IMR-90 (cell line): Measurements from ENCODE around the gene ARHGAP31. TPM values are rescaled to one million over a fixed set of nuclear protein-coding genes. Genes with fewer than 3 reads are reported as not detected.

Experiments used
- ATAC-seq: fragments of 200-7000 bp; cut with Tn5 transposase; 2 replicates; pipeline ENCODE4 v1.9.1; 2020; ENCODE audit warnings: low read depth, mild to moderate bottlenecking, moderate library complexity
- BruUV-seq: library from RNA; stranded (reverse); fragments of 400-500 nt; replicated peaks from 2 replicates; lab custom pipeline; 2021; lab: Mats Ljungman, UMichigan
- CTCF ChIA-PET: fragments of 300-600 bp; formaldehyde crosslinking; extraction: SDS; loops from one replicate; lab custom pipeline; 2021; ENCODE audit warnings: antibody characterized with exemption; lab: Yijun Ruan, JAX
- POLR2A ChIA-PET: fragments of 300-600 bp; sonication (Branson Sonifier 250); formaldehyde crosslinking; loops from one replicate; lab custom pipeline; 2022; ENCODE audit warnings: antibody characterized with exemption; ENCODE audit not compliant: unreplicated experiment; lab: Charles Lee
- DNase-seq: peaks from one replicate; pipeline ENCODE4 v3.0.0; 2013
- H2AFZ ChIP-seq: replicated peaks from 2 replicates; pipeline ENCODE3; 2013; ENCODE audit warnings: low read length, mild to moderate bottlenecking; ENCODE audit not compliant: poor library complexity
- H2AK5ac ChIP-seq: 2 replicates; pipeline ENCODE4 v1.6.1; 2013; ENCODE audit warnings: low read depth, low read length, inconsistent platforms
- H2AK9ac ChIP-seq: replicated peaks from 2 replicates; pipeline ENCODE3; 2013; ENCODE audit warnings: mild to moderate bottlenecking, low read depth, low read length, moderate library complexity; ENCODE audit not compliant: poor library complexity
- H2BK120ac ChIP-seq: 2 replicates; pipeline ENCODE4 v1.6.1; 2013; ENCODE audit warnings: low read depth, low read length, inconsistent platforms
- H2BK15ac ChIP-seq: 3 replicates; pipeline ENCODE4 v1.6.1; 2013; ENCODE audit warnings: low read depth, low read length, inconsistent platforms
- H2BK20ac ChIP-seq: 2 replicates; pipeline ENCODE4 v1.6.1; 2013; ENCODE audit warnings: low read depth, mild to moderate bottlenecking, inconsistent platforms, low read length, moderate library complexity
- H2BK5ac ChIP-seq: 2 replicates; pipeline ENCODE4 v1.6.1; 2013; ENCODE audit warnings: mild to moderate bottlenecking, low read depth, low read length, inconsistent platforms; ENCODE audit not compliant: poor library complexity, severe bottlenecking
- H3K14ac ChIP-seq: replicated peaks from 2 replicates; pipeline ENCODE4 v1.6.1; 2013; ENCODE audit warnings: low read depth, low read length, inconsistent platforms
- H3K18ac ChIP-seq: 2 replicates; pipeline ENCODE4 v1.6.1; 2013; ENCODE audit warnings: low read depth, low read length, control low read depth
- H3K23ac ChIP-seq: 2 replicates; pipeline ENCODE4 v1.6.1; 2013; ENCODE audit warnings: low read depth, low read length, inconsistent platforms
- H3K27ac ChIP-seq: 2 replicates; pipeline ENCODE4 v1.5.1; 2013; ENCODE audit warnings: mild to moderate bottlenecking, control low read depth, low read length; ENCODE audit not compliant: insufficient read depth
- H3K27me3 ChIP-seq: 2 replicates; pipeline ENCODE4 v1.6.1; 2013; ENCODE audit warnings: low read length; ENCODE audit not compliant: control insufficient read depth, insufficient read depth
- H3K36me3 ChIP-seq: 2 replicates; pipeline ENCODE4 v1.6.1; 2013; ENCODE audit warnings: low read length, mixed read lengths; ENCODE audit not compliant: control insufficient read depth, insufficient read depth
- H3K4ac ChIP-seq: 2 replicates; pipeline ENCODE4 v1.6.1; 2013; ENCODE audit warnings: low read depth, low read length, inconsistent platforms
- H3K4me1 ChIP-seq: 2 replicates; pipeline ENCODE4 v1.6.1; 2013; ENCODE audit warnings: low read length, mixed read lengths; ENCODE audit not compliant: control insufficient read depth, insufficient read depth
- H3K4me2 ChIP-seq: 2 replicates; pipeline ENCODE4 v1.6.1; 2013; ENCODE audit warnings: low read depth, mild to moderate bottlenecking, control low read depth, low read length, moderate library complexity
- H3K4me3 ChIP-seq: 2 replicates; pipeline ENCODE4 v1.5.1; 2013; ENCODE audit warnings: low read depth, mild to moderate bottlenecking, control low read depth, low read length, moderate library complexity; ENCODE audit not compliant: insufficient read depth
- H3K56ac ChIP-seq: 2 replicates; pipeline ENCODE4 v1.6.1; 2013; ENCODE audit warnings: low read length, inconsistent platforms; ENCODE audit not compliant: insufficient read depth; ENCODE audit errors: extremely low read depth
- H3K79me1 ChIP-seq, 2 experiments: 2 replicates each; pipeline ENCODE4 v1.6.1; 2013; ENCODE audit warnings: low read length in 2 of 2, inconsistent platforms in 1 of 2, low read depth in 1 of 2
- H3K9ac ChIP-seq: 2 replicates; pipeline ENCODE4 v1.6.1; 2013; ENCODE audit warnings: low read depth, low read length, control low read depth
- H3K9me1 ChIP-seq: 2 replicates; pipeline ENCODE4 v1.6.1; 2013; ENCODE audit warnings: low read length, inconsistent platforms; ENCODE audit not compliant: insufficient read depth
- H3K9me3 ChIP-seq: 2 replicates; pipeline ENCODE4 v1.6.1; 2013; ENCODE audit warnings: low read length; ENCODE audit not compliant: control insufficient read depth, insufficient read depth
- H4K20me1 ChIP-seq: 2 replicates; pipeline ENCODE4 v1.6.1; 2013; ENCODE audit warnings: low read length, inconsistent platforms; ENCODE audit not compliant: insufficient read depth
- H4K5ac ChIP-seq: 2 replicates; pipeline ENCODE4 v1.6.1; 2013; ENCODE audit warnings: mild to moderate bottlenecking, low read depth, low read length, control low read depth
- H4K8ac ChIP-seq, 2 experiments: 2 replicates each; pipeline ENCODE4 v1.6.1; 2013; ENCODE audit warnings: low read depth in 2 of 2, low read length in 2 of 2, control low read depth in 1 of 2, inconsistent platforms in 1 of 2
- H4K91ac ChIP-seq: 2 replicates; pipeline ENCODE4 v1.6.1; 2013; ENCODE audit warnings: low read depth, low read length, inconsistent platforms; ENCODE audit not compliant: insufficient read depth
- BHLHE40 ChIP-seq: fragments of 150-350 bp; IDR thresholded peaks from 2 replicates; pipeline ENCODE4 v1.6.1; 2016; ENCODE audit warnings: mild to moderate bottlenecking, low read depth, low read length
- CEBPB ChIP-seq: IDR thresholded peaks from 2 replicates; pipeline ENCODE4 v1.6.1; 2012; ENCODE audit warnings: low read depth, low read length, improper control_type of control experiment
- CHD1 ChIP-seq: IDR thresholded peaks from 2 replicates; pipeline ENCODE4 v1.6.1; 2012; ENCODE audit warnings: low read depth, low read length, improper control_type of control experiment
- ELK1 ChIP-seq: fragments of 150-350 bp; IDR thresholded peaks from 2 replicates; pipeline ENCODE4 v1.6.1; 2016; ENCODE audit warnings: low read depth, mild to moderate bottlenecking, low read length, moderate library complexity, borderline replicate concordance
- FOS ChIP-seq: fragments of 150-350 bp; IDR thresholded peaks from 2 replicates; pipeline ENCODE4 v1.6.1; 2016; ENCODE audit warnings: low read depth, low read length
- MAFK ChIP-seq: IDR thresholded peaks from 2 replicates; pipeline ENCODE4 v1.6.1; 2012; ENCODE audit warnings: low read depth, low read length, improper control_type of control experiment
- MAZ ChIP-seq: IDR thresholded peaks from 2 replicates; pipeline ENCODE4 v1.6.1; 2012; ENCODE audit warnings: low read depth, mild to moderate bottlenecking, low read length, improper control_type of control experiment, moderate library complexity, borderline replicate concordance
- NFE2L2 ChIP-seq: fragments of 150-350 bp; IDR thresholded peaks from 2 replicates; pipeline ENCODE4 v1.6.1; 2016; ENCODE audit warnings: low read depth, mild to moderate bottlenecking, low read length
- POLR2A ChIP-seq: IDR thresholded peaks from 2 replicates; pipeline ENCODE4 v1.6.1; 2012; ENCODE audit warnings: mild to moderate bottlenecking, low read depth, low read length
- RAD21 ChIP-seq: IDR thresholded peaks from 2 replicates; pipeline ENCODE4 v1.6.1; 2012; ENCODE audit warnings: low read length, improper control_type of control experiment
- RCOR1 ChIP-seq: IDR thresholded peaks from 2 replicates; pipeline ENCODE4 v1.6.1; 2012; ENCODE audit warnings: mild to moderate bottlenecking, low read length, improper control_type of control experiment; ENCODE audit not compliant: insufficient replicate concordance
- RFX5 ChIP-seq: IDR thresholded peaks from 2 replicates; pipeline ENCODE4 v1.8.0; 2012; ENCODE audit warnings: low read depth, mild to moderate bottlenecking, low read length, moderate library complexity
- SMC3 ChIP-seq: fragments of 150-350 bp; IDR thresholded peaks from 2 replicates; pipeline ENCODE4 v1.6.1; 2016; ENCODE audit warnings: low read depth, mild to moderate bottlenecking, antibody characterized with exemption, low read length, moderate library complexity
- WGBS, 2 experiments: methylation state at CpG; one replicate each; pipeline versions ENCODE4 v1.1.5 to v1.1.7; 2013; ENCODE audit warnings: missing lambda C conversion rate in 2 of 2; ENCODE audit not compliant: insufficient read length in 1 of 2; ENCODE audit errors: extremely low coverage in 2 of 2; 5-methylcytosine and 5-hydroxymethylcytosine counted together
- dilution Hi-C: fragments of 300-500 bp; cut with HindIII; formaldehyde crosslinking; loops from one replicate; pipeline ENCODE4 v1.14.3; 2018; ENCODE audit warnings: low sequenced_read_pairs; ENCODE audit not compliant: unreplicated experiment
- in situ Hi-C: fragments of 300-500 bp; cut with MboI; formaldehyde crosslinking; loops from 3 replicates; pipeline ENCODE4 v1.14.3; 2019; ENCODE audit warnings: low sequenced_read_pairs, inconsistent platforms, mixed read lengths
- intact Hi-C: fragments of 100-400 bp; cut with micrococcal nuclease; formaldehyde crosslinking; loops from 2 replicates; pipeline ENCODE4 v1.10.0; 2022
- polyA plus RNA-seq, 3 experiments: library from polyadenylated mRNA; depleted of rRNA; stranded (reverse); fragments of >200 nt; gene quantifications; 2 replicates each; pipeline ENCODE4 v1.2.3, GENCODE V29; 2012; ENCODE audit warnings: low replicate concordance in 1 of 3
- total RNA-seq: library from RNA; depleted of rRNA; stranded (reverse); fragments of >200 nt; gene quantifications from 2 replicates; pipeline ENCODE4 v1.2.3, GENCODE V29; 2012
- TF ChIP-seq, protein P1 (sequence below): conservative IDR thresholded peaks from 2 replicates; pipeline ENCODE4 v1.5.1; 2012; ENCODE audit warnings: mild to moderate bottlenecking, low read depth, low read length, improper control_type of control experiment
- TF ChIP-seq, protein P2 (sequence below): fragments of 150-350 bp; IDR thresholded peaks from 2 replicates; pipeline ENCODE4 v1.6.1; 2017; ENCODE audit warnings: mild to moderate bottlenecking, antibody characterized with exemption, low read length, low read depth

ARHGAP31 gene
- total and polyA plus RNA-seq, 2 of the 4 experiments (the other 2 are of a cell fraction) = 6.6 to 7.7 TPM

- H3K14ac ChIP-seq = no peak overlapping the region
- POLR2A ChIA-PET = no interaction called here
- H4K8ac ChIP-seq = no peak overlapping the region
- dilution Hi-C loops (no loop called here), in situ Hi-C loops (no loop called here), intact Hi-C loops (no loop called here)
- H3K4me2 ChIP-seq = no peak overlapping the region
- no peak overlapping the region for H2BK5ac ChIP-seq
- ATAC-seq = no peak
- no TSS peak for BruUV-seq
- H2BK15ac ChIP-seq = no peak overlapping the region
- DNase-seq = no peak
- no peak overlapping the region for H3K4me3 ChIP-seq
- H3K9ac ChIP-seq = no peak overlapping the region
- H3K27me3 ChIP-seq = no peaks in the 10 kb centered on the region
- H3K18ac ChIP-seq = no peak overlapping the region
- peaks cover 10% of the 10 kb centered on the region for H3K4me1 ChIP-seq
- no peak overlapping the region for H2AK9ac ChIP-seq
- CTCF ChIA-PET = no interaction called here
- H3K23ac ChIP-seq = no peak overlapping the region
- peaks cover 14% of the 10 kb centered on the region; the same call in 1 of the 2 replicates for H3K9me1 ChIP-seq
- no peak overlapping the region for H2BK20ac ChIP-seq
- H2BK120ac ChIP-seq = no peak overlapping the region
- WGBS, 2 experiments = 60% methylated on average over 3 of the region's 6 CpGs; no CpG with 5 or more reads in 1 of the 2 experiments
- no peak overlapping the region for H3K56ac ChIP-seq
- H4K20me1 ChIP-seq = no peaks in the 10 kb centered on the region
- no peak overlapping the region for H2AK5ac ChIP-seq
- H4K91ac ChIP-seq = no peak overlapping the region
- H3K9me3 ChIP-seq = no peaks in the 10 kb centered on the region; the same call in 1 of the 2 replicates
- no peak overlapping the region for H2AFZ ChIP-seq
- no peak overlapping the region for H3K4ac ChIP-seq
- peaks cover 2 to 39% of the 10 kb centered on the region in 2 experiments; a peak in 3 of 4 replicates for H3K79me1 ChIP-seq
- H3K36me3 ChIP-seq = 0 out of 2 replicates have a peak, but pooled peaks cover 3% of the 10 kb centered on the region
- no peak overlapping the region for H3K27ac ChIP-seq
- H4K5ac ChIP-seq = no peak overlapping the region
- TF ChIP-seq RFX5 = no peak
- no peak for TF ChIP-seq NFE2L2
- TF ChIP-seq BHLHE40 = no peak
- TF ChIP-seq MAZ = no peak
- no peak for TF ChIP-seq CHD1
- TF ChIP-seq MAFK = no peak
- no peak for TF ChIP-seq POLR2A
- no peak for TF ChIP-seq ELK1
- TF ChIP-seq FOS = no peak
- TF ChIP-seq, protein P1, sequence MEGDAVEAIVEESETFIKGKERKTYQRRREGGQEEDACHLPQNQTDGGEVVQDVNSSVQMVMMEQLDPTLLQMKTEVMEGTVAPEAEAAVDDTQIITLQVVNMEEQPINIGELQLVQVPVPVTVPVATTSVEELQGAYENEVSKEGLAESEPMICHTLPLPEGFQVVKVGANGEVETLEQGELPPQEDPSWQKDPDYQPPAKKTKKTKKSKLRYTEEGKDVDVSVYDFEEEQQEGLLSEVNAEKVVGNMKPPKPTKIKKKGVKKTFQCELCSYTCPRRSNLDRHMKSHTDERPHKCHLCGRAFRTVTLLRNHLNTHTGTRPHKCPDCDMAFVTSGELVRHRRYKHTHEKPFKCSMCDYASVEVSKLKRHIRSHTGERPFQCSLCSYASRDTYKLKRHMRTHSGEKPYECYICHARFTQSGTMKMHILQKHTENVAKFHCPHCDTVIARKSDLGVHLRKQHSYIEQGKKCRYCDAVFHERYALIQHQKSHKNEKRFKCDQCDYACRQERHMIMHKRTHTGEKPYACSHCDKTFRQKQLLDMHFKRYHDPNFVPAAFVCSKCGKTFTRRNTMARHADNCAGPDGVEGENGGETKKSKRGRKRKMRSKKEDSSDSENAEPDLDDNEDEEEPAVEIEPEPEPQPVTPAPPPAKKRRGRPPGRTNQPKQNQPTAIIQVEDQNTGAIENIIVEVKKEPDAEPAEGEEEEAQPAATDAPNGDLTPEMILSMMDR = no peak
- no peak for TF ChIP-seq SMC3
- no peak for TF ChIP-seq RAD21
- TF ChIP-seq, protein P2, sequence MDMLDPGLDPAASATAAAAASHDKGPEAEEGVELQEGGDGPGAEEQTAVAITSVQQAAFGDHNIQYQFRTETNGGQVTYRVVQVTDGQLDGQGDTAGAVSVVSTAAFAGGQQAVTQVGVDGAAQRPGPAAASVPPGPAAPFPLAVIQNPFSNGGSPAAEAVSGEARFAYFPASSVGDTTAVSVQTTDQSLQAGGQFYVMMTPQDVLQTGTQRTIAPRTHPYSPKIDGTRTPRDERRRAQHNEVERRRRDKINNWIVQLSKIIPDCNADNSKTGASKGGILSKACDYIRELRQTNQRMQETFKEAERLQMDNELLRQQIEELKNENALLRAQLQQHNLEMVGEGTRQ = no peak
- TF ChIP-seq CEBPB = no peak
- no peak for TF ChIP-seq RCOR1
Observed at GRCh38 chr3:119333773-119334509, 39.8 kb downstream of the ARHGAP31 start.
